A549 (cell line): Measurements from ENCODE around the gene GALR3.
"Not testable (repeated sequence)": the region's sequence is repeated elsewhere in the genome, so short reads cannot be mapped to it uniquely, and the experiment has no call there.

Experiments used
- BHLHE40 ChIP-seq: IDR thresholded peaks from 2 replicates; pipeline ENCODE4 v1.6.1; 2012; ENCODE audit warnings: low read depth, low read length, inconsistent platforms
- CEBPB ChIP-seq, 2 experiments: fragments of >200 bp in 1 of 2; sonication (Bioruptor Twin) in 1 of 2; formaldehyde crosslinking in 1 of 2; IDR thresholded peaks; 2 replicates each; pipeline ENCODE4 v1.6.1; 2012 to 2016
- CTCF ChIP-seq: fragments of >200 bp; sonication (Bioruptor Twin); formaldehyde crosslinking; IDR thresholded peaks from 3 replicates; pipeline ENCODE4 v1.5.1; 2016
- EP300 ChIP-seq, 2 experiments: fragments of >200 bp; sonication (Bioruptor Twin); formaldehyde crosslinking; IDR thresholded peaks; 2 replicates in 1 of 2; 3 replicates in 1 of 2; pipeline ENCODE4 v1.6.1; 2016 to 2017
- KDM1A ChIP-seq: fragments of 200-600 bp; sonication (generic); IDR thresholded peaks from 2 replicates; pipeline ENCODE4 v1.6.1; 2016; ENCODE audit warnings: low read depth, mild to moderate bottlenecking
- MAFK ChIP-seq: fragments of 450-650 bp; IDR thresholded peaks from 2 replicates; pipeline ENCODE4 v1.6.1; 2014; ENCODE audit not compliant: partially characterized antibody
- POLR2A ChIP-seq: IDR thresholded peaks from 2 replicates; pipeline ENCODE4 v1.6.1; 2012; ENCODE audit warnings: mild to moderate bottlenecking, low read length
- RAD21 ChIP-seq, 2 experiments: fragments of >200 bp in 1 of 2; sonication (Bioruptor Twin) in 1 of 2; formaldehyde crosslinking in 1 of 2; IDR thresholded peaks in 1 of 2; conservative IDR thresholded peaks in 1 of 2; 2 replicates in 1 of 2; 3 replicates in 1 of 2; pipeline ENCODE4 v1.6.1; 2012 to 2018; ENCODE audit warnings: inconsistent platforms in 1 of 2
- SMC3 ChIP-seq: fragments of >200 bp; sonication (Bioruptor Twin); formaldehyde crosslinking; IDR thresholded peaks from 3 replicates; pipeline ENCODE4 v1.6.1; 2018; ENCODE audit warnings: inconsistent platforms
- ZNF302 ChIP-seq: fragments of 250-450 bp; sonication (Bioruptor Pico); IDR thresholded peaks from 2 replicates; pipeline ENCODE4 v1.9.0; 2021; ENCODE audit warnings: inconsistent platforms, mild to moderate bottlenecking, moderate library complexity
- TF ChIP-seq, protein P1 (sequence below): fragments of 200-600 bp; sonication (generic); IDR thresholded peaks from 2 replicates; pipeline ENCODE4 v1.6.1; 2016; ENCODE audit warnings: antibody characterized with exemption, mild to moderate bottlenecking, moderate library complexity
- TF ChIP-seq, protein P2 (sequence below): IDR thresholded peaks from 2 replicates; pipeline ENCODE4 v1.6.1; 2012

DNA sequence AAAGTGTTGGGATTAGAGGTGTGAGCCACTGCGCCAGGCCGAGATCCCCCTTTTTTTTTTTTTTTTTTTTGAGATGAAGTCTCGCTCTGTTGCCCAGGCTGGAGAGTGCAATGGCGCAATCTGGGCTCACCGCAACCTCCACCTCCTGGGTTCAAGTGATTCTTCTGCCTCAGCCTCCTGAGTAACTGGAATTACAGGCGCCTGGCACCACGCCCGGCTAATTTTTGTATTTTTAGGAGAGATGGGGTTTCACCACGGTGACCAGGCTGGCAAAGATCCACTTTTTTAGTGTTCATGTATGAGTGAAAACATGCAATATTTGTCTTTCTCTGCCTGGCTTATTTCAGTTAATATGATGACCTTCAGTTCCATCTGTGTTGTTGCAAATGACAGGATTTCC, 23.2 kb upstream of the GALR3 start:
- not testable (repeated sequence) for TF ChIP-seq CTCF; RAD21 (conservative IDR thresholded peaks at IDR 0.05 in 1 of 2, IDR thresholded peaks at IDR 0.05 in 1 of 2); EP300 (IDR thresholded peaks at IDR 0.05); BHLHE40; ZNF302 (CRISPR knock-in tag); POLR2A; MAFK; SMC3; KDM1A; CEBPB (IDR thresholded peaks at IDR 0.05)
- TF ChIP-seq, protein P1, sequence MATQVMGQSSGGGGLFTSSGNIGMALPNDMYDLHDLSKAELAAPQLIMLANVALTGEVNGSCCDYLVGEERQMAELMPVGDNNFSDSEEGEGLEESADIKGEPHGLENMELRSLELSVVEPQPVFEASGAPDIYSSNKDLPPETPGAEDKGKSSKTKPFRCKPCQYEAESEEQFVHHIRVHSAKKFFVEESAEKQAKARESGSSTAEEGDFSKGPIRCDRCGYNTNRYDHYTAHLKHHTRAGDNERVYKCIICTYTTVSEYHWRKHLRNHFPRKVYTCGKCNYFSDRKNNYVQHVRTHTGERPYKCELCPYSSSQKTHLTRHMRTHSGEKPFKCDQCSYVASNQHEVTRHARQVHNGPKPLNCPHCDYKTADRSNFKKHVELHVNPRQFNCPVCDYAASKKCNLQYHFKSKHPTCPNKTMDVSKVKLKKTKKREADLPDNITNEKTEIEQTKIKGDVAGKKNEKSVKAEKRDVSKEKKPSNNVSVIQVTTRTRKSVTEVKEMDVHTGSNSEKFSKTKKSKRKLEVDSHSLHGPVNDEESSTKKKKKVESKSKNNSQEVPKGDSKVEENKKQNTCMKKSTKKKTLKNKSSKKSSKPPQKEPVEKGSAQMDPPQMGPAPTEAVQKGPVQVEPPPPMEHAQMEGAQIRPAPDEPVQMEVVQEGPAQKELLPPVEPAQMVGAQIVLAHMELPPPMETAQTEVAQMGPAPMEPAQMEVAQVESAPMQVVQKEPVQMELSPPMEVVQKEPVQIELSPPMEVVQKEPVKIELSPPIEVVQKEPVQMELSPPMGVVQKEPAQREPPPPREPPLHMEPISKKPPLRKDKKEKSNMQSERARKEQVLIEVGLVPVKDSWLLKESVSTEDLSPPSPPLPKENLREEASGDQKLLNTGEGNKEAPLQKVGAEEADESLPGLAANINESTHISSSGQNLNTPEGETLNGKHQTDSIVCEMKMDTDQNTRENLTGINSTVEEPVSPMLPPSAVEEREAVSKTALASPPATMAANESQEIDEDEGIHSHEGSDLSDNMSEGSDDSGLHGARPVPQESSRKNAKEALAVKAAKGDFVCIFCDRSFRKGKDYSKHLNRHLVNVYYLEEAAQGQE, result not testable (repeated sequence)
- TF ChIP-seq, protein P2, sequence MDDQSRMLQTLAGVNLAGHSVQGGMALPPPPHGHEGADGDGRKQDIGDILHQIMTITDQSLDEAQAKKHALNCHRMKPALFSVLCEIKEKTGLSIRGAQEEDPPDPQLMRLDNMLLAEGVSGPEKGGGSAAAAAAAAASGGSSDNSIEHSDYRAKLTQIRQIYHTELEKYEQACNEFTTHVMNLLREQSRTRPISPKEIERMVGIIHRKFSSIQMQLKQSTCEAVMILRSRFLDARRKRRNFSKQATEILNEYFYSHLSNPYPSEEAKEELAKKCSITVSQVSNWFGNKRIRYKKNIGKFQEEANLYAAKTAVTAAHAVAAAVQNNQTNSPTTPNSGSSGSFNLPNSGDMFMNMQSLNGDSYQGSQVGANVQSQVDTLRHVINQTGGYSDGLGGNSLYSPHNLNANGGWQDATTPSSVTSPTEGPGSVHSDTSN, result not testable (repeated sequence)
